ENCODE measurements around the gene C1orf94.

The C1orf94 gene

DNA sequence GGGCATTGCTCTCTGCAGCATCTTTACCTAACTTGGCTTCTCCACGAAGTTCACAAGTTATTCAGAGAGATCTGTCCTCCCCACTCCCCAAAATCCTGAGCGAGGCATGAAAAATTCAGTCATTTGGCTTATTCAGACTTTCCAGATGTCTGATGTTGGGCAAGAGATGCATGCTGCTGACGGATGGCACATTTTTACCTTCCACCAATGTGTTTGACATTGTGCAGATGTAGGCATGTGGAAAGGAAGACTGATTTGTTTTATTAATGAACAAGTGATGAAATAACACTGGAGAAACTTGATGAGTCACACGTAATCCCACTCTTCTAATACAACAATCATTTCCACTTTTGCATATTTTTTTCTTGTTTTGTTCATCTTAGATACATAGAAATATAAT, 86.7 kb downstream of the C1orf94 start:
- Histone ChIP-seq H3K27me3 (ENCODE audit: insufficient read depth, low read length, poor library complexity) (peaks cover 14% of the 10 kb centered on the region), H3K9me3 (ENCODE audit: insufficient read depth, low read length, severe bottlenecking) (no peaks in the 10 kb centered on the region), H3K79me2 (ENCODE audit: insufficient read depth, low read length) (no peaks in the 10 kb centered on the region), H3K4me2 (ENCODE audit: insufficient read depth, low read length) (no peak overlapping the region), H3K36me3 (ENCODE audit: insufficient read depth, low read length) (no peaks in the 10 kb centered on the region), H2AFZ (ENCODE audit: low read depth, low read length) (no peak overlapping the region), H4K20me1 (ENCODE audit: insufficient read depth, low read length) (no peaks in the 10 kb centered on the region), H3K9ac (ENCODE audit: low read depth, low read length) (no peak overlapping the region), H3K4me1 (ENCODE audit: insufficient read depth, low read length) (no peaks in the 10 kb centered on the region), H3K4me3 (ENCODE audit: low read depth in 1 of 2, low read length in 2 of 2) (no peak overlapping the region), H3K27ac (ENCODE audit: low read length) (no peak overlapping the region)
- DNase-seq = no peak
- TF ChIP-seq, protein P1, sequence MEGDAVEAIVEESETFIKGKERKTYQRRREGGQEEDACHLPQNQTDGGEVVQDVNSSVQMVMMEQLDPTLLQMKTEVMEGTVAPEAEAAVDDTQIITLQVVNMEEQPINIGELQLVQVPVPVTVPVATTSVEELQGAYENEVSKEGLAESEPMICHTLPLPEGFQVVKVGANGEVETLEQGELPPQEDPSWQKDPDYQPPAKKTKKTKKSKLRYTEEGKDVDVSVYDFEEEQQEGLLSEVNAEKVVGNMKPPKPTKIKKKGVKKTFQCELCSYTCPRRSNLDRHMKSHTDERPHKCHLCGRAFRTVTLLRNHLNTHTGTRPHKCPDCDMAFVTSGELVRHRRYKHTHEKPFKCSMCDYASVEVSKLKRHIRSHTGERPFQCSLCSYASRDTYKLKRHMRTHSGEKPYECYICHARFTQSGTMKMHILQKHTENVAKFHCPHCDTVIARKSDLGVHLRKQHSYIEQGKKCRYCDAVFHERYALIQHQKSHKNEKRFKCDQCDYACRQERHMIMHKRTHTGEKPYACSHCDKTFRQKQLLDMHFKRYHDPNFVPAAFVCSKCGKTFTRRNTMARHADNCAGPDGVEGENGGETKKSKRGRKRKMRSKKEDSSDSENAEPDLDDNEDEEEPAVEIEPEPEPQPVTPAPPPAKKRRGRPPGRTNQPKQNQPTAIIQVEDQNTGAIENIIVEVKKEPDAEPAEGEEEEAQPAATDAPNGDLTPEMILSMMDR (IDR thresholded peaks at IDR 0.05; ENCODE audit: borderline replicate concordance, extremely low read depth, low read length, poor library complexity, severe bottlenecking) = no peak
- TF ChIP-seq EZH2 (IDR thresholded peaks at IDR 0.05; ENCODE audit: borderline replicate concordance, low read depth, low read length, severe bottlenecking) = no peak
- no peak for ATAC-seq (ENCODE audit: insufficient read depth, low read depth)

GRCh38 chr1:34265396-34265795, 88.7 kb downstream of the C1orf94 start:
- Histone ChIP-seq H3K27ac (ENCODE audit: low read length) (no peak overlapping the region), H3K4me3 (ENCODE audit: low read depth in 1 of 2, low read length in 2 of 2) (no peak overlapping the region), H3K36me3 (ENCODE audit: insufficient read depth, low read length) (no peaks in the 10 kb centered on the region), H3K9ac (ENCODE audit: low read depth, low read length) (no peak overlapping the region), H3K9me3 (ENCODE audit: insufficient read depth, low read length, severe bottlenecking) (no peaks in the 10 kb centered on the region), H3K4me1 (ENCODE audit: insufficient read depth, low read length) (no peaks in the 10 kb centered on the region), H3K79me2 (ENCODE audit: insufficient read depth, low read length) (no peaks in the 10 kb centered on the region), H4K20me1 (ENCODE audit: insufficient read depth, low read length) (no peaks in the 10 kb centered on the region), H2AFZ (ENCODE audit: low read depth, low read length) (no peak overlapping the region), H3K4me2 (ENCODE audit: insufficient read depth, low read length) (no peak overlapping the region), H3K27me3 (ENCODE audit: insufficient read depth, low read length, poor library complexity) (peaks cover 14% of the 10 kb centered on the region)
- no peak for DNase-seq
- no peak for ATAC-seq (ENCODE audit: insufficient read depth, low read depth)
- TF ChIP-seq EZH2 (IDR thresholded peaks at IDR 0.05; ENCODE audit: borderline replicate concordance, low read depth, low read length, severe bottlenecking) = no peak
- TF ChIP-seq, protein P1 (IDR thresholded peaks at IDR 0.05; ENCODE audit: borderline replicate concordance, extremely low read depth, low read length, poor library complexity, severe bottlenecking) = no peak

DNA sequence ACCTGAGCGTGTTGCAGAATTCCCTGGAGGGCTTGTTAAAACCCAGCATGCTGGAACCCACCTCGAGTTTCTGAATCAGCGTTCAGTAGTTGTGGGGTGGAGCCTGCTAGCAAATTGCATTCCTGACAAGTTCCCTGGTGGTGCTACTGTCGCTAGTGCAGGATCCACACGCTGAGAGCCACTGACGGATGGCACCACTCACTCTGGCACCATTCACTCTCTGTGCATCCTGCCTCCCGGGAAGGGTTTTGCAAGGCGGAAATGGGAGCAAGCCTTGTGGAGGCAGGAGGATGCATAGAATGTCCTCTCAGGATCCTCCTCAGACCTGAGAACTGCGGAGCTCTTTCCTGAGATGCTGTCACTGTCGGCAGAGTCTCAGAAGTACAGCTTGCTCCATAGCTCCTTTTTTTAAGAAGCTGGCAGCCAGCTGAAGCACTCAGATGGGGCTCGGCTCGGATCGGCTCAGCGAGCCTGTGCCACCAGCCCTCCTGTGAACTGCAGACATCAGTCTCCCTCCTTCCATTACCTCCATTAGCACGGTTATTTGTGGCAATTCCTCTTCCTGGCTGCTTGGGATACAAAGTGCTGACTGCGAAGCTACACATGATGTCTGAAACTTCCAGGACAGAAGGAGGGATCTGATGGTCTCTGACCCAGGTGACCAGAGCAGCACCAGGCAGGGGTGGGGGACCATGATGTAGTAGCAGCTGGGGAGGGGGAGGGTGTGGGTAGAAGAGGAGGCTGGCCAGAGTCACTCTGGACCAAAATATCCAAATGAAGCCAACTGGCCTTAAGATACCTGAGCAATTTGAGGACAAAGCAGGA, 89.6 kb downstream of the C1orf94 start:
- no peak overlapping the region for H3K4me2 ChIP-seq (ENCODE audit: insufficient read depth, low read length)
- H4K20me1 ChIP-seq (ENCODE audit: insufficient read depth, low read length) = no peaks in the 10 kb centered on the region
- H3K79me2 ChIP-seq (ENCODE audit: insufficient read depth, low read length) = no peaks in the 10 kb centered on the region
- no peaks in the 10 kb centered on the region for H3K36me3 ChIP-seq (ENCODE audit: insufficient read depth, low read length)
- TF ChIP-seq, protein P1 (IDR thresholded peaks at IDR 0.05; ENCODE audit: borderline replicate concordance, extremely low read depth, low read length, poor library complexity, severe bottlenecking) = no peak
- TF ChIP-seq EZH2 (IDR thresholded peaks at IDR 0.05; ENCODE audit: borderline replicate concordance, low read depth, low read length, severe bottlenecking) = no peak
- ATAC-seq (ENCODE audit: insufficient read depth, low read depth) = no peak
- no peak for DNase-seq
- H2AFZ ChIP-seq (ENCODE audit: low read depth, low read length) = no peak overlapping the region
- H3K27ac ChIP-seq (ENCODE audit: low read length) = no peak overlapping the region
- H3K4me1 ChIP-seq (ENCODE audit: insufficient read depth, low read length) = no peaks in the 10 kb centered on the region
- H3K4me3 ChIP-seq (ENCODE audit: low read depth in 1 of 2, low read length in 2 of 2) = no peak overlapping the region
- H3K27me3 ChIP-seq (ENCODE audit: insufficient read depth, low read length, poor library complexity) = peaks cover 14% of the 10 kb centered on the region
- no peaks in the 10 kb centered on the region for H3K9me3 ChIP-seq (ENCODE audit: insufficient read depth, low read length, severe bottlenecking)
- H3K9ac ChIP-seq (ENCODE audit: low read depth, low read length) = no peak overlapping the region
